RPMI7951 (cell line): ENCODE data around the gene STK36. TPM values are rescaled to one million over a fixed set of nuclear protein-coding genes. Genes with fewer than 3 reads are reported as not detected.

Experiments used
- DNase-seq: peaks from one replicate; pipeline ENCODE4 v3.0.0-alpha.2; 2012; ENCODE audit warnings: low read depth
- total RNA-seq: library from RNA; depleted of rRNA; stranded (reverse); fragments of >200 nt; shearing (Covaris generic); gene quantifications from 2 replicates; pipeline ENCODE4 v1.2.3, GENCODE V29; 2014; rRNA removed

STK36 gene
- total RNA-seq, 1 experiment from 2014 or later, result 20.7 TPM

- no peak for DNase-seq
Observed at GRCh38 chr2:218746960-218747359, 75.1 kb downstream of the STK36 start.

- no peak for DNase-seq
Observed at GRCh38 chr2:218748741-218749441, 77.0 kb downstream of the STK36 start.

Other genes starting within 250 kb of the STK36 start
- 12.0 and 12.3 TPM in 2 replicates for gene USP37, start 103.7 kb upstream of the STK36 start, total RNA-seq
- 90.0 and 100 TPM in 2 replicates for gene CNOT9, start 103.2 kb upstream of the STK36 start, total RNA-seq
- 8.5 and 10.2 TPM in 2 replicates for gene PLCD4, start 64.2 kb upstream of the STK36 start, total RNA-seq
- 11.3 and 13.6 TPM in 2 replicates for gene ZNF142, start 12.5 kb upstream of the STK36 start, total RNA-seq
- gene BCS1L, start 12.4 kb upstream of the STK36 start, total RNA-seq, result 47.0 and 49.8 TPM in 2 replicates
- 37.5 and 45.5 TPM in 2 replicates for gene RNF25, start 84 bp upstream of the STK36 start, total RNA-seq
- 17.5 and 28.7 TPM in 2 replicates for gene TTLL4, start 38.7 kb downstream of the STK36 start, total RNA-seq
- 19.9 and 20.5 TPM in 2 replicates for gene CYP27A1, start 110.1 kb downstream of the STK36 start, total RNA-seq
- not detected in 2 replicates for gene PRKAG3, start 159.7 kb downstream of the STK36 start, total RNA-seq
- gene WNT6, start 187.7 kb downstream of the STK36 start, total RNA-seq, result 3.4 and 4.2 TPM in 2 replicates
- 0.72 and 1.4 TPM in 2 replicates for gene WNT10A, start 208.8 kb downstream of the STK36 start, total RNA-seq